T-helper 1 cell treated with Interleukin-12 subunit alpha and Interleukin-12 subunit beta and Interleukin-4 antibody, amounts not matched to agents 30 μg/mL and 1 μg/mL, for 36 hours (primary cell): ENCODE data around the gene SDK1.
"Not testable (repeated sequence)": the region's sequence is repeated elsewhere in the genome, so short reads cannot be mapped to it uniquely, and the experiment has no call there.

Source experiments
- H3K27ac Mint-ChIP-seq: one replicate; pipeline ENCODE4 v1.8.0; 2021; ENCODE audit warnings: mild to moderate bottlenecking, mixed read lengths
- H3K27me3 Mint-ChIP-seq: one replicate; pipeline ENCODE4 v1.8.0; 2021; ENCODE audit warnings: low read depth, mixed read lengths
- H3K36me3 Mint-ChIP-seq: one replicate; pipeline ENCODE4 v1.8.0; 2021; ENCODE audit warnings: low read depth, mixed read lengths
- H3K4me1 Mint-ChIP-seq: one replicate; pipeline ENCODE4 v1.8.0; 2021; ENCODE audit warnings: low read depth, mixed read lengths
- H3K4me3 Mint-ChIP-seq: one replicate; pipeline ENCODE4 v1.8.0; 2021; ENCODE audit warnings: mild to moderate bottlenecking, moderate library complexity, mixed read lengths
- H3K9me3 Mint-ChIP-seq: one replicate; pipeline ENCODE4 v1.8.0; 2021; ENCODE audit warnings: mixed read lengths

The SDK1 gene

DNA sequence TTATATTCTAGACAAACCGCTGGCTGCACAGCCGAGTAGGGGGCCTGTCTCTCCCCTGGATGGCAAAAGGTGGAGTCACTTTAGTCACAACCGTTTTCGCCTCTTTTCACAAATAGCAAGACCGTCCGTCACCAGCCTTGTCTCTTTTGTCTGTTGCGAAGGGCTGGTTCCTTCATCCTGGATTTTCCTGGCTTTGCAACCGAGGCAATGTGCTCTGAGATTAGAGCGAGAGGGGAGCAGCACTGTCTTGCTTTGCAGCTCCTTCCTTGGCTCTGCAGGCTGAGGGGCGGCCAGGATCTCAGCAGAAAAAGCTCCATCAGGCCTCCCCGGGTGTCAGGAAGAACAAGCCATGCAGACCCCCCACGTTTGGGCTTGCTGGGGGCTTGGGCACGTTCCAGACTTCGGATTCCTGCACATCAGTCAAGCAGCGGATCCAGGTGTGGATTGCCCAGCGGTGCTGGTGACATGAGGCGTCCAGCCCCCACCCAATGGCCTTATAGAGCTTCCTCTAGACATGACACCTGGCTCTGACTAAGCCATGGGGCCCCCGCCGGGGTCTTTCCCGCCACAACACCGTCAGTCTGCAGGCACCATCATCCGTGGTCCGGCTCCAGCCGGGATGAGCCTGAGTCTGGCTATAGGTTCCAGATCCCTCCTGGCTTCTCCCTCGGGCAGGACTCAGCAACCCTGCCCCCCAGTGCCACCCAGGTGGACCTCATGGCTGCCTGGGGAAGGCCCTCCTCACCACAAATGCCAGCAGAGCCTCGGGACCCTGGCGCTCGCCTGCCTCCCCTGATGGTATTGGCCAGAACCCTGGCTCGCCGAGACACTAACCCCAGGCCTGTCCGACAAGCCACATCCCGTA, 913.5 kb downstream of the SDK1 start:
- H3K4me3 Mint-ChIP-seq: no peak overlapping the region
- no peaks in the 10 kb centered on the region for H3K27me3 Mint-ChIP-seq
- no peaks in the 10 kb centered on the region for H3K9me3 Mint-ChIP-seq
- H3K4me1 Mint-ChIP-seq: no peaks in the 10 kb centered on the region
- no peak overlapping the region for H3K27ac Mint-ChIP-seq
- no peaks in the 10 kb centered on the region for H3K36me3 Mint-ChIP-seq

DNA sequence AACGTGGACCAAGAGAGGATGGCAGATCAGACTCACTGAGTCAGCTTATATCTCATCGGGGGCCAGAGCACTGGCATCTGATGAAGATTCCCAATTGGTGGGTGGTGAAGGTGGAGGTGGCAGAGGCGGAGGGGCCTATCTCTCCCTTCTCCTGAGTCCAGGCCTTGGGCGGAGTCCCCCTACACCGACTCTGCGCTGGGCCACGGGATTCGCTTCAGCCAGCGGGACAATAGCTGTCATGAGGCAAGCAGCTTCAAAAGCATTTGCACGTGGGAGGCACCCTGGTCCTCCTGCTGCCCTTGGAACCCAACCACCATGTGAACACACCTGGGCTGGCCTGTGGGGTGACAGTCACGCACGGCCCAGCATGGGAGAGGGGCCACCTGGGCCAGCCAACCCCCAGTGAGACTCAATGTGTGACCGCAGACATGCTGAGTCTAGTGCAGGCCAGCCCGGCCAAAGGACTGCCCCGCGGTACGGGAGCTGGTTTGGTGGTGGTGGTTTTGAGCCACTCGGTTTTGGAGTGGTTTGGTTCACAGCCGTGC, 914.2 kb downstream of the SDK1 start:
- no peaks in the 10 kb centered on the region for H3K9me3 Mint-ChIP-seq
- H3K4me3 Mint-ChIP-seq: no peak overlapping the region
- no peak overlapping the region for H3K27ac Mint-ChIP-seq
- H3K27me3 Mint-ChIP-seq: no peaks in the 10 kb centered on the region
- H3K4me1 Mint-ChIP-seq: no peaks in the 10 kb centered on the region
- H3K36me3 Mint-ChIP-seq: no peaks in the 10 kb centered on the region

DNA sequence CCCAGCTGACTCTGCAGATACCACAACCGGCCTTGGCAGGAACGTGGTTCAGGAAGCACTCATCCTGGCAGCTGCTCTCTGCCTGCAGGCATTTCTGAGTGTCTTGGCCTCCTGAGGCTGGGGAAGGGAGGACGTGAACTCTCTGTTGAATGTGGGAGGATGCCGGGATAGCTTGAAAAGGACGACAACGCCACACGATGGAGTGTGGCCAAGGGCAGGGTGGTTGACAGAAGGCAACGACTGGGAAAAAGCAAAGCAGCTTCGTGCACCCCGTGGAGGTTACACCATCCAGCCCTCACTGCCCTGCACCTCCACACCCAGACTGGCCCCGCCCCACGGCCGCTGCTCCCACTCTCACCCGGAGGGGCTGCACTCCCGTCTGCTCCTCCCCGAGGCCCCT, 915.0 kb downstream of the SDK1 start:
- Mint-ChIP-seq H3K27me3 (no peaks in the 10 kb centered on the region), H3K36me3 (no peaks in the 10 kb centered on the region), H3K9me3 (no peaks in the 10 kb centered on the region), H3K27ac (no peak overlapping the region), H3K4me1 (no peaks in the 10 kb centered on the region), H3K4me3 (no peak overlapping the region)

DNA sequence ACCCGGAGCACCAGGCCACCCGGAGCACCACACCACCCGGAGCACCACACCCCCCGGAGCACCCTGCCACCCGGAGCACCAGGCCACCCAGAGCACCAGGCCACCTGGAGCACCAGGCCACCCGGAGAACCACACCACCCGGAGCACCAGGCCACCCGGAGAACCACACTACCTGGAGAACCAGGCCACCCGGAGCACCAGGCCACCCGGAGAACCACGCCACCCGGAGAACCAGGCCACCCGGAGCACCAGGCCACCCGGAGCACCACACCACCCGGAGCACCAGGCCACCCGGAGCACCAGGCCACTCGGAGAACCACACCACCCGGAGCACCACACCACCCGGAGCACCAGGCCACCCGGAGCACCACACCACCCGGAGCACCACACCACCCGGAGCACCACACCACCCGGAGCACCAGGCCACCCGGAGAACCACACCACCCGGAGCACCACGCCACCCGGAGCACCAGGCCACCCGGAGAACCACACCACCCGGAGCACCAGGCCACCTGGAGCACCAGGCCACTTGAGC, 916.1 kb downstream of the SDK1 start:
- H3K27me3 Mint-ChIP-seq, H3K4me1 Mint-ChIP-seq, H3K27ac Mint-ChIP-seq, H3K4me3 Mint-ChIP-seq, H3K9me3 Mint-ChIP-seq, H3K36me3 Mint-ChIP-seq: not testable (repeated sequence)

DNA sequence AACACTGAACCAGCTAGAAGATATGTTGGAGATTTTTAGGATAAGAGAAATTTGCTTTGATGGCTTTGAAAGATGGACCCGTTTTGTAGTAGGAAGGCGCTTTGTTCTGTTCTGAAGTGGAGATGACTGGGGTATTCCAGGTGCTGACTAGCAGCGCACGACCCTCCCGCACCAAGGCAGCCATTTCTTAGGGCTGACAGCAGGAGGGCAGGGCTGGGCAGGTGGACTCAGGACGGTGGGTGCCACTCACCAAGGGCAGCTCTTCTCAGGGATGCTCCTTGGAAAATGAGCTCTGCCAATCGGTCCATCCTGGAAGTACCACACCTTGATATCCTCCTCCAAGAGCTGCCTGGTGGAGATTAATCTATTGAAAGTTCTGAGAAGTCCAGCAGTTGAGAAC, 917.4 kb downstream of the SDK1 start:
- Mint-ChIP-seq H3K4me3 (no peak overlapping the region), H3K9me3 (no peaks in the 10 kb centered on the region)

DNA sequence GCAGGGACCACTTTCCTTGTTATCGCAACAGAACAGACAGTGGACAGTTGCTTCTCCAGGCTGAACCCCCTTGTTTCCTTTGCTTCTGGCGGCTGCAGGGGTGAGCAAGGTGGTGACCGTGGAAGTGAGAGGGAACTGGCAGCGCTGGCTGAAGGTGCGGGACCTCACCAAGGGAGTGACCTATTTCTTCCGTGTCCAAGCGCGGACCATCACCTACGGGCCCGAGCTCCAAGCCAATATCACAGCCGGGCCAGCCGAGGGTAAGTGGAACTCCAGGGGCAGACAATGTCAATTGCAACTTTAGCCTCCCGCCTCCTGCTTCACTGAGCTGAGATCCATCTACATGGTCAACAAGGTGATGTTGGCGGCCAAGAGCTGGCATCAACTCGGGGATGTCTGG, 919.0 kb downstream of the SDK1 start:
- Mint-ChIP-seq H3K4me1 (no peaks in the 10 kb centered on the region), H3K27me3 (no peaks in the 10 kb centered on the region), H3K27ac (no peak overlapping the region), H3K9me3 (no peaks in the 10 kb centered on the region), H3K36me3 (no peaks in the 10 kb centered on the region), H3K4me3 (no peak overlapping the region)

More for the DNA sequence above, 917.4 kb downstream of the SDK1 start:
- Mint-ChIP-seq H3K27ac (no peak overlapping the region), H3K36me3 (no peaks in the 10 kb centered on the region), H3K27me3 (no peaks in the 10 kb centered on the region), H3K4me1 (no peaks in the 10 kb centered on the region)

DNA sequence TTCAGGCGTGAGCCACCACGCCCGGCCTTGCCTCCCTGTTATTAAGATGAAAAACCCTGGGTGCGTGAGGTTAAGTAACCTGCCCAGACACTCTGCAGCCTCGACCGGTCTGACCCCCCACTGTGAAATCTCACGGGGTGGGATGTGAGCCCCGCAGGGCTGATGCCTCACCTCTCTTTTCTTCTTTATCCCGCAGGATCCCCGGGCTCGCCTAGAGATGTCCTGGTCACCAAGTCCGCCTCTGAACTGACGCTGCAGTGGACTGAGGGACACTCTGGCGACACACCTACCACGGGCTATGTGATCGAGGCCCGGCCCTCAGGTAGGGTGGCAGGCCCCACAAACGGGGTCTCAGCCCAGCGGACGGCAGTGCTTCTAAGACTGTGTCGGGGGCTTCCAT, 920.0 kb downstream of the SDK1 start:
- no peaks in the 10 kb centered on the region for H3K36me3 Mint-ChIP-seq
- H3K4me3 Mint-ChIP-seq: no peak overlapping the region
- H3K9me3 Mint-ChIP-seq: no peaks in the 10 kb centered on the region
- no peaks in the 10 kb centered on the region for H3K27me3 Mint-ChIP-seq
- no peaks in the 10 kb centered on the region for H3K4me1 Mint-ChIP-seq
- no peak overlapping the region for H3K27ac Mint-ChIP-seq

DNA sequence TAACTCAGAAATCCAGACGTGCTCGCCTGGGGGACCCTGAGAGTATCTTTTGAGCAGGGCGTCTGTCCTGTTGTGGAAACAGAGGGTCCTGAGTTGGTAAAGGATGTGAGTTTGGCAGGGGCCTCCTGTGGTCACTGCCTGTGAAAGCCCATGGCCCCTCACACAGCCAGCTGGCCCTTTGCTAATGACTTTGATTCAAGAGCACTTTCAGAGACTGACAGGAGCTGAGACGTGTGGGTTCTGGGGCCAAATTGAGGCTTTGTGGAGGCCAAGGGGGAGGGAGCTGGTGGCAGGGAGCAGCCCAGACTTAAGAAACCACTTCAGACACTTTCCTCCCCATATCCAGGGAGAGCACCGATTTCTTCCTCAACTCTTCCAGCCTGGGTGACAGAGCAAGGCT, 921.6 kb downstream of the SDK1 start:
- Mint-ChIP-seq H3K36me3 (no peaks in the 10 kb centered on the region), H3K27ac (no peak overlapping the region)

DNA sequence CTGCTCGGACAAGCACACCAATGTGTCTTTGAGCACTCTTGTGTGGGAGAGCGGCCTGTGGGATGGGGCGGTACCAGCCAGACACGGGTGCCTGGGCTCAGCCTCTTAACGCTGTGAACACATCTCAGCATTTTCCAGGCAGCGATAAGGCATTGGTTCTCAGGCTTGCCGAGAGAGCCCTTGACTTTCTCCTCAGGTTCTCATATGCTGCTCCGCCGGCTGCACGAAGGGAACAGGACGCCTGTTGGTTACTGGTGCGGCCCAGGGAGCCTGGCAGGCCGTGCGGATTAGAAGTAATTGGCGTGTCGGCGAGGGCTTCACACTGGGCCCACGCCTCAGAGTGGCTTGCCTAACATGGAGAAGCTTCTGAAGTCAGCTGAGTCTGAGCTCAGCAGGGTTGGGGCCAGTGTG, 924.3 kb downstream of the SDK1 start:
- Mint-ChIP-seq H3K9me3 (no peaks in the 10 kb centered on the region), H3K4me1 (no peaks in the 10 kb centered on the region), H3K27me3 (no peaks in the 10 kb centered on the region), H3K27ac (no peak overlapping the region), H3K4me3 (no peak overlapping the region), H3K36me3 (no peaks in the 10 kb centered on the region)

More for the DNA sequence above, 921.6 kb downstream of the SDK1 start:
- Mint-ChIP-seq H3K9me3 (no peaks in the 10 kb centered on the region), H3K4me1 (no peaks in the 10 kb centered on the region), H3K27me3 (no peaks in the 10 kb centered on the region), H3K4me3 (no peak overlapping the region)

DNA sequence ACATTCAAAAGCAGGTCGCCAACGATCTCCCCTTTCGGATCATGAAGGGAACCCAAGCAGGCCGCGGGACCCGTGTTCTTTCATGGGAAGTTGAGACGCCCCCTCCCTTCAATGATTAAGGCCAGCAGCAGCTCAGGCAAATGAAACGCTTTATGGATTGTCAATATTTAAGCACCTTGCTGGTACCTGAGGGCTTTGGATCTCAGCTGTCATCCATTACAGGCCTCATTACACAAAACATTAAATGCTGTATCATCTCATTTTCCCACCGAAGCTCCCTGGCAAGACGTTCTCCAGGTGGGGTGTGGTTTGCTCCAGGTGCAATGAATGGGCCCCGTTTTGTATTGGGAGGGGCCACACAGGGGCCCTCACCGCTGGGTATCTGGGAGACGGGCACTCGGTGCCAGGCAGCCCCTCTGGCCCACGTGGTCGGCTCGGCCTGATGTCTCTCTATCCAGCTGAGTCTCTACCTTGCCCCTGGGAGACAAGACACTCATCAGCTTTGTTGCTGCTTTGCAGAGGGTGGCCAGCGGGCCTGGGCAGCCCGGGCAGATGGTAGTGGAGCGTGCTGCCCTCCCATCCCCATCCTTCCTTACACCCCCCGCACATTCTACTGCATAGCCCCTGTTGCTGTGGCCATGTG, 925.0 kb downstream of the SDK1 start:
- no peaks in the 10 kb centered on the region for H3K36me3 Mint-ChIP-seq
- H3K27me3 Mint-ChIP-seq: no peaks in the 10 kb centered on the region
- H3K4me3 Mint-ChIP-seq: no peak overlapping the region
- no peak overlapping the region for H3K27ac Mint-ChIP-seq
- H3K9me3 Mint-ChIP-seq: no peaks in the 10 kb centered on the region
- no peaks in the 10 kb centered on the region for H3K4me1 Mint-ChIP-seq

DNA sequence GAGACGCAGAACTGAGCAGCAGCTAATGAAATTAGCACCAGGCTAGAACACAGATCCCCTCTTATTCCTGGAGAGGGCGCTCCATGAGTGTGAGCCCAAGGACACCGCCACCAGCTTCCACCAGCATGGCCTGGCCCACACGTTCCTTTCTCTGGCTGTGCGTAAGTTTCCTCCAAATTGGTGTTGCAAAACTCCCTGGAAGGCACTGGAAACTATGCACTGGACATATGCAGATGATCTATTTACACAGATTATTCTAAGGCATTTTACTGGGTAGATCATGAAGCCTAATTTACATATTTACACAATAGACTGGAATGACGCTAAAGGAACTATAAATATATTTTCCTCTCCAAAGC, 925.5 kb downstream of the SDK1 start:
- H3K27me3 Mint-ChIP-seq: no peaks in the 10 kb centered on the region
- H3K4me1 Mint-ChIP-seq: no peaks in the 10 kb centered on the region
- no peak overlapping the region for H3K27ac Mint-ChIP-seq
- H3K36me3 Mint-ChIP-seq: no peaks in the 10 kb centered on the region
- H3K9me3 Mint-ChIP-seq: no peaks in the 10 kb centered on the region
- H3K4me3 Mint-ChIP-seq: no peak overlapping the region

DNA sequence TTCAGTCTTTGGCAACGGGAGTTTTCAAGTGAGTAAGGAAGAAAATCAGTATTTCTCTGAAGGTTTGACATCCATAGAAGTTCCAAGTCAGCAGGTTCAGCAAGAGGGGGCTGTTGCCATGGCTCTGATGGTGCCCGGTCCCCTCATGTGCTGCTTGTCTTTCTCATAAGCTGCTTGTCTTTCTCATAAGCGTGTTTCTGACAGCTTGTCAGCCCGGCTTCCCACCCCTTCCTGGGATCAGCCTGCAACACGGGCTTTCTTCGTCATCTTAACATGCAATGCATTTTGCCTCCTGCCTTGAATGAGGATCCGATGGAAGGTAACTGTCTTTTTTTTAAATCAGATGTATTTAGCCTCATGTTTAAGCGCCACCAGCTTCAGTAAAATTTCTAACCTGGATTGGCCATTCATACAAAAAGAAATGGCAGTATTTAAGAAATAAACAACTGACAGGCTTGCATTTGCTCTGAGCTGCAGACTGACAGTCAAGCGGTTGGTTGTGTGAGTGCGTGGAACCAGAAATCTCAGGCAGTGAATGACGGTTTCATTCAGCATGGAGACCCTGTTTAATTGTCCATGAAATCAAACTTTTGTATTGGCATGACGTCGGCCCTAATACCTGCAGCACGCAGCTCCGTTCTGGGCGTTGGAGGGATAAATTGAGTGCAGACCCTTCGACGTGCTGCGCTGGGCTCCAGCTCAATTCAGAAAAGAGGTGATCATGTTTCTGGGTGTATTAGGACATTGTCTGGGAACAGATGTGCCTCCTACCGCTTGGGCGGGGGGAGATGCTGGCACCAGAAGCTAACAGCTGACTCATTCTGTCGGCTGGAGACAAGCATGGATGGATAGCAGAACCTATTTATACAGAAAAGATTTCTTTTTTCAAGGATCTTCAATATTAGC, 926.3 kb downstream of the SDK1 start:
- H3K9me3 Mint-ChIP-seq: no peaks in the 10 kb centered on the region
- no peak overlapping the region for H3K27ac Mint-ChIP-seq
- H3K4me1 Mint-ChIP-seq: no peaks in the 10 kb centered on the region
- no peak overlapping the region for H3K4me3 Mint-ChIP-seq
- no peaks in the 10 kb centered on the region for H3K27me3 Mint-ChIP-seq
- H3K36me3 Mint-ChIP-seq: no peaks in the 10 kb centered on the region

DNA sequence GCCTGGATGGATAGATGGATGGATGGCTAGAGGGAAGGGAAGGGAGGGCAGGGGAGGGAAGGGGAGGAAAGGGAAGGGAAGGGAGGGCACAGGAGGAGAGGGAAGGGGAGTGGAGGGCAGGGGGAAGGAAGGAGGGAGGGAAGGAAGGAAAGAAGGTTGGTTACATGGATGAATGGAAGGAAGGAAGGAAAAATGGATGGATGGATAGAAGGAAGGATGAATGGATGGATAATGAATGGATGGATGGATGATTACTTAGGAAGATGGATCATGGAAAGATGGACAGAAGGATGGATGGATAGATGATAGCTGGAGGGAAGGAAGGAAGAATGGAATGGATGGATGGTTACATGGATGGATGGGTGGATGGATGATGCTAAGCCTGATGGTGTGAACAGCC, 929.3 kb downstream of the SDK1 start:
- H3K4me3 Mint-ChIP-seq: no peak overlapping the region
- H3K36me3 Mint-ChIP-seq: no peaks in the 10 kb centered on the region
- no peaks in the 10 kb centered on the region for H3K27me3 Mint-ChIP-seq
- no peaks in the 10 kb centered on the region for H3K4me1 Mint-ChIP-seq
- H3K27ac Mint-ChIP-seq: no peak overlapping the region
- H3K9me3 Mint-ChIP-seq: no peaks in the 10 kb centered on the region

DNA sequence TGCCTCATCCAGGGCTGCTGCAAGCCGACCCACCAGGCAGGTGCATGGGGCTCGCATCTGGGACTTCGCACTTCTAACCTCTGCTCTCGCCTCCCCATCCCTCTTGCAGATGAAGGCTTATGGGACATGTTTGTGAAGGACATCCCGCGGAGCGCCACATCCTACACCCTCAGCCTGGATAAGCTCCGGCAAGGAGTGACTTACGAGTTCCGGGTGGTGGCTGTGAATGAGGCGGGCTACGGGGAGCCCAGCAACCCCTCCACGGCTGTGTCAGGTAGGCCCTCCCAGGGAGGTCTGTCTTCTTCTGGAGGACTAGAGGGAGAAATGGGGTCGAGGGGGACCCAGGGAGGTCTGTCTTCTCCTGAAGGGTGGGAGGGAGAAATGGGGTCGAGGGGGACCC, 932.1 kb downstream of the SDK1 start:
- Mint-ChIP-seq H3K27me3 (no peaks in the 10 kb centered on the region), H3K27ac (no peak overlapping the region), H3K4me3 (no peak overlapping the region), H3K4me1 (no peaks in the 10 kb centered on the region), H3K9me3 (no peaks in the 10 kb centered on the region), H3K36me3 (no peaks in the 10 kb centered on the region)
